GOT3 (cell line): ENCODE data around the gene PHACTR3.

ENCODE experiments used
- DNase-seq: peaks from one replicate; lab custom pipeline; 2025; ENCODE audit warnings: mixed read lengths; lab: John Stamatoyannopoulos, UW

Gene PHACTR3

DNA sequence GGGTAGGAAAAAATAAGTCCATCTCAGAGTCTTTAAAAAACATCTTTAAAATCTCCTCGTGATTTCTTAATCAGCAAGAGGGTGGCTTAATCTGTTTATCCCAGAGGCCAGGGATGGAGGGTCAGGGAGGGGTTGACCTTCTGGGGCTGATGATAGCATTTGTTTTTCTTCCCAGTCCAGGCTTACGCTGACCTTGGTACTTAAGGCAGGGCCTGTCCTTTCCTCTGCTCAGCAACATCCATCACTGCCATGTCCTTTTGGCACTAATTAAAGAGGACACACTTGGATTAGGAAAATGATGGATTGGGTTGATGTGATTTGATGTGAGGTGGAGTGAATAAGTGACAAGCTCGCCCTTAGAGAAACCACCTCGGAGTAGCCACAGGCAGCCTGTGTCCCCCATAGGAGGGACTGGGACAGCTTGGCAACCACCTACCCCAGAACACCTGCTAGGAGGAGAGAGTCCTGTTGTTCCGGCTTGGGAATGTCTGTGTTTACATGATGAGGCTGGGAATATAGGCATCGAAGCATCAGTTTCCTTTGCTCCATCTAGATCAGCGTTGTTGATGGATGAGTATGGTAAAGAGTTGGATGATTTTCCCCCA, 44.2 kb downstream of the PHACTR3 start:
- DNase-seq, result no peak

DNA sequence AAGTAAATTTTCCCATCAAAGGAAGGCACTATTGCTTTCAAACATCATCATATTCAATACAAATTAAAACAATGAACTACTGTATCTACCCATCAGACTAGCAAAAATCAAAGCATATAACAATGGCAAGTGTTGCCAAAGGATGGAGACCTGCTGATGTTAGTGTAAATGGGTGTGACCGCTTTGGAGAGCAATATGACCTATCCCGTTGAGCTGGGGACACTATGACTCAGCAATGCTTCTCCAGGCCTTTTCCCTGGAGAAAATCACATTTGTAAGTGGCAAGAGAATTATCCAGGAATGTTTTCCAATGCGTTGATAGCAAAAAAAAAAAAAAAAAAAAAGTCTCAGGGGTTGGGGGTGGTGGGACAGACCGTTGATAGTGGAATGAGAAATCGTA, 46.1 kb downstream of the PHACTR3 start:
- DNase-seq, result no peak

DNA sequence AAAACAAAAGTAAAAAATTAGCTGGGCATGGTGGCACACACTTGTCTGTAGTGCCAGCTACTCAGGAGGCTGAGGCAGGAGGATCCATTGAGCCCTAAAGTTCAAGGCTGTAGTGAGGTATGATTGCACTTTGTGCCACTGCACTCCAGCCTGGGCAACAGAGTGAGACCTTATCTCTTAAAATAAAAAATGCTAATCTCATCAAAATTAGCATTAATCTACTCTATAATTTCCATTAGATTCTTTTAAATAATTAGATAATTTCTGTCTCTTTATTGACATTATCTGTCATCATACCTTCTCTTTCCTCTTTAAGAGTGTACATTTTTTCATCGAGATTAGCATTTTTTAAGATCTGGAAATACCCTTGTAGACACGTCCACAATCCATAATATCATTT, 48.0 kb downstream of the PHACTR3 start:
- no peak for DNase-seq

DNA sequence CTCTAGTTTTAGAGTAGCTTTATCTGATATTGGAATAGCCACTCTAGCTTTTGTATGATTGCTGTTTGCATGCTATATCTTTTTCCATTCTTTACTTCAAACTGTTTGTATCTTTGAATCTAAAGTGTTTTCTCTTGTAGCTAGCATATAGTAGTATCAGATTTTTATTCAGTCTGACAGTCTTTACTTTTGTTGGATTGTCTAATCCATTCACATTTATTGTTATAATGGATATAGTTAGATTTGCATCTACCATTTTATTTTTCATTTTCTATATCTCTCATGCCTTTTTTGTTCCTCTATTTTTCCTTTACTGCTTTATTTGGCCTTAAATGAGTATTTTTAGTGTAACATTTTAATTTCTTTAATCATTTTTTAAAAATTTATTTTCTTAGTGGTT, 52.1 kb downstream of the PHACTR3 start:
- DNase-seq, result no peak

DNA sequence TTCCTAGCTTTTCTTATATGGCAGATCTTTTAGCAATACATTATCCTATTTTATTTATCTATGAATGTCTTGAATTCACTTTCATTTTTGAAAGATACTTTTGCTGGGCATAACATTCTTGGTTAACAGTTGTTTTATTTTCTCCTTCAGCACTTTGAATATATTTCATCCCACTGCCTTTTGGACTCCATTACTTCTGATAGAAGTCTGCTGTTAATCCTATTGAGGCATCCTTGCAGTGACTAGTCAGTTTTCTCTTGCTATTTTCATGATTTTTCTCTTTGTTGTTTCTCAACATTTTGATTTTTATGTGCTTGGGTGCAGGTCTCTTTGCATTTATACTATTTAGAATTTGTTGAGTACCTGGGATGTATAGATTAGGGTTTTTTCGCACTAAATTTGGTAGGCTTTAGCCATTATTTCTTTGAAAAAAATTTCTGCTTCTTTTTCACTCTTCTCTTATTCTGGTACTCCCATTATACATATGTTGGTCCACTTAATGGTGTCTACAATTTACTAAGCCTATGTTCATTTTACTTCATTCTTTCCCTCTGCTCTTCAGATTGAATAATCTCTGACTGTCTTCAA, 53.2 kb downstream of the PHACTR3 start:
- DNase-seq, result no peak

DNA sequence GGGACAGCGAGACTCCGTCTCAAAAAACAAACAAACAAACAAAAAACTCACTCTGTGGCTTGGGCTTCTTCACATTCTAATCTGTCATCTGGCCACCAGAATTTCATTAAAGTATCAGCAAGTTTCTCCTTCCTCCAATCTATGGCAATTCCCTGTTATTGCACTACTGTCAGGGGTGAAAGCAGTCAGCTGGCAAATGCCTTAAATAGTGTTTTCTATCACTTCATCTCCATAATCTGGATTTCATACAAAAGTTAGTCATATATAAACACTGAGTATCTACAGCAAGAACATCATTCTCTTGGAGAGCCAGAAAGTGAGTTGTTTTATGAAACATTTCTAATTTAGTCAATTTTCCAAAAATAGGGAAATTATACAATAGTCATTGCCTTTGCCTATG, 56.1 kb downstream of the PHACTR3 start:
- DNase-seq, result no peak

DNA sequence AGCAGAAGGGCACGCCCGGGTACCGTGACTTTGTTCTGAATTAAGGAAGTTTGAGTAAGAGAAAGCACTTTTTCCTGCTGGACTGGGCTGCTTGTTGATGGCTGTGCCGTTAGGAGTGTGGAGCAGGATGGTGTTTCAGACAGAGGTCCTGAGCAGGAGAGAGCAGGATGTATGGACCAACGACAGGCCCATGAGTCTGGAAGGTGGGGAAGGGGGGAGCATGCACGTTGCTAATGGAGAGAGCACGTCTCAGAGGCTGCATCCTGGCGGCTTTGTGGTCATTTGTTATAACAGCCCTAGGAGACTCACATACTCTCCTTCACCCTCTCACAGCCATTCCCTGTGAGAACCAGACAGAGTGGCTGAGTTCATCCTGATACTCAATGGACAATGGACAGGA, 56.8 kb downstream of the PHACTR3 start:
- DNase-seq, result no peak

DNA sequence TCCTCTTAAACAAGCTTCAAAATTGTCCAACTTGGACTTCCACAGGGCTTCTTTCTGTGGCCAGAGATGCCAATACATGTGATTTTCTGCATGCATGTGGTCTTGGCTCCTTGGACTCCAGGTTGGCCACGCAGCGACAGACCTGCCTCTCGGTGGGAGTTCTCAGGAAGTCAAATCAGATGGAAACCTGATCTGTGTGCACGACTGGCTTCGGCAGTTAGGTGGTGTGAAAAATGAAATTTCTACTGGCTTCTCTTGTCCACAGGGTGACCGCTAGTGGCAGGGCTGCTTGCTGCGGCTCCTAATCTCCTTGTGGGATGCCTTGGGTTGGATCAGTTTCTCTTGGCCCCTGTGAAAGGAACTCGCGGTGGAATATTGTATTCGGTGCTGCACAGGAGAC, 57.3 kb downstream of the PHACTR3 start:
- no peak for DNase-seq

DNA sequence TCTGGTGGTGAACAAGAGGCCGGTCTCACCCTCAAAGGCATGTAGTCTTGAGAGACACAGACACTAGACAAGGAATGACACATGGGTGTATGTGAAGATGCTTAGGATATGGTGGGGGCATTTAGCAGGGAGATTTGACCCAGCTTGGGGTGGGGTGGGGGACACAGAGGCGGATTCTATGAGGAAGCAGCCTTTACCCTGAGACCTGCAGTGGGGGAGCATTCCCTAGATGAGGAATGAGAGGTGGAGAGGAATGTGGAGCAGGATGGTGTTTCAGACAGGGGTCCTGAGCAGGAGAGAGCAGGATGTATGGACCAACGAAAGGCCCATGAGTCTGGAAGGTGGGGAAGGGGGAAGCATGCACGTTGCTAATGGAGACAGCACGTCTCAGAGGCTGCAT, 57.8 kb downstream of the PHACTR3 start:
- no peak for DNase-seq

DNA sequence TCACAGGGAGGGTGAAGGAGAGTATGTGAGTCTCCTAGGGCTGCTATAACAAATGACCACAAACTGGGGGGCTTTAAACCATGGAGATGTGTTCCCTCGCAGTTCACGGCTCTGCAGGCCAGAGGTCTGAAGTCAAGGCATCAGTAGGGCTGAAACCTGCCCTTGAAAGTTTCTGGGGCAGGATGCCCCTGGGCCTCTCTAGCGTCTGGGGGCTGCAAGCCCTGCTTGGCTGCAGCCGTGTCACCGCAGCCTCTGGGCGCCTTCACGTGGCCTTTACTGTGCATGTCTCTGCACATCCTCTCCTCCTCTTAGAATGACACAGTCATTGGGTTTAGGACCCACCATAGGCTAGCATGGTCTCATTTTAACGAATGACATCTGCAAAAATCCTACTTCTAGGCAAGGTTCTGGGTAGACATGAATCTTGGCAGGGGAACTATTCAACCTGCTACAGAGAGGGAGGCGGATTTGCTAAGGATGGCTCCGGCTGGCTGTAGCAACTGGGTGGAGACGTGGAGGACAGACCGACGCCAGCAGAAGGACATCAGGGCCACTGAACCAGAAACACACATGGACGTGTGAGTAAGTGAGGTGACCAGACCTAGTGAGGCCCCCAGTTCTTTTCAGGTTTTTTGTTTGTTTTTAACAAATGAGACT, 58.6 kb downstream of the PHACTR3 start:
- no peak for DNase-seq

DNA sequence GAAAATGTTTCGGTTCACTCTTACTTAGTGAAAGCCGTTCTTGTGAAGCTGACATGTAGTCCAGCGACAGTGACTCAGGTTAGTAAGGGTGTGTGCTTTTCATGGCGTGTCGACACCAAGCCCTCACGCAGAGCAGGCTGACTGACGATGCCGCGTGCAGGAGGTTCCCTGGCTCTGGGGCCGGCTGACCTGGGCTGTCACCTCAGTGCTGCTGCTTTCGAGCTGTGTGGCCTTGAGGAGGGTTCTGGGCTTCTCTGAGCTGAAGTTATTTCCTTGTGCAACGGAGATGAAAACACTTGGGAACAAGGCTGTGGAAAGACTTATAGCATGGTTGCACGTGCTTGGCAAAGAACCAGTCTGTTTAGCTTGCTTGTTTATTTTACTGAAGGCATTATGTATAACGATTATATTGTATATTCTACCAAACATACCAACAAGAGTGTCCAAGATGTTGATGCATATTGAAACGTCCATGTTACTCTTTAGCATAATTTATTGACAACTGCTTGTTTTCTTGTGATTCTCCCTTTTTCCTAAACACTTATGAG, 59.2 kb downstream of the PHACTR3 start:
- no peak for DNase-seq

DNA sequence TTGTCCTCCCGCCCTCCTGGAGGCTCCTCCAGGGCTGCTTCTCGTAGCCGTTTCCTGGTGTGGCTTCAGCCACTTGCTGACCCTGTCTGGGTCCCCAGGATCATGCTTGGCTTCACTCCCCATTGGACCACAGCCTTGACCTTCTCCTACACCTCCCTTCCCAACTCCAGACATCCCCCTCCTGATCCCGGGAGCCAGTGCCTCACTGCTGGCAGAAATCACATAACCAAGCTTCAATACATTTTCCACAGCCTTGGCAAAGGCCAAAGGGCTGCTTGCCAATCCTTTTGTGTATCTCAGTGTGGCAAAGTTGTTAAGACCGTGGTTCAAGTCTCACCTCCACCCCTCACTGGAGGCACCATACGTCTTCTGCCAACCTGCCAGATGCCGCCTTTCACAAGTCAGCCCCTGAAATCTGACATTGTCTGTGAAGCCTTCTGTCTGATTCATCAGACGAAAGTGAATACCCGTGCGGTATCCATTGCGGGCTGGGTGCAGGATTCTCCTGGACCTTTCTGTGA, 60.1 kb downstream of the PHACTR3 start:
- DNase-seq, result no peak

DNA sequence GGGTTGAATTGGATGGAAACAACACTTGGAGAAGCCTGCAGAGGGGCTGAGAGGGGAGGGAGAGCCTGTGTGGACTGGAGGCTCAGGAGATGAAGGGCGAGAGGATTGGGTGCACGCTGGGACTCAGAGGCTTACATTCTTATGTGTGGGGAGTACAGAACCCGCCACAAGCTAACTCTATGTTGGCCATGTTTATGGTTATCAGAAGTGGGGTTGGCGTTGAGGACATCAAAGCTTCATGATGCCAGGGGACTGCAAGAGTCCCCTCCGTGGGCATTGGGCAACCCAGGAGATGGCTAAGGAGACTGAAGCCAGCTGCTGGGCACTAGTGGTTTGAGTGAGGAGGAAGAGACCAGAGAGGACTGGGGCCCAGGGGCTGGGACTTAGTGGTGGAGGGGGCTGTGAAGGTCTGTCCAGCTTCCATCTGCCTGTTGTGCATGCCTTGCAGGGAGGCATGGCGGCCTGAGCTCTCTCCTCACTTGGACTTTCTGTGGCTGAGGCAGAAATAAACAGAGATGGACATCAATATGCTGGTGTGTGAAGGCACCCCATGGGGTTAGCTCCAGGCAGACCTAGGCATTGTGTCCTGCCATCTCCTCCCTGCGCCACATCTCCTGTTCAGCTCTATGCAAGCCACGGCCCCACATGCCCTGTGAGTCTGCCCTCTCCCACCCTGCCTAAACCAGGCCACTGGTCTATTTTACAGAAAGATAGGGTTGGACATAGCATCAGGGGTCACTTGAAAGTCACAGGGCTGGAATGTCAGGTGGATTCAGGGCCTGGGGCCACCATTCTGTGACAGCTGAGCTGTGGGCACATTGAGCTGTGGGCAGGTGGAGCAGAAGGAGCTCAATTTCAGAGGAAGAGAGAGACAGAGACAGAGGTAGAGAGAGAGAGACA, 61.6 kb downstream of the PHACTR3 start:
- DNase-seq, result no peak

DNA sequence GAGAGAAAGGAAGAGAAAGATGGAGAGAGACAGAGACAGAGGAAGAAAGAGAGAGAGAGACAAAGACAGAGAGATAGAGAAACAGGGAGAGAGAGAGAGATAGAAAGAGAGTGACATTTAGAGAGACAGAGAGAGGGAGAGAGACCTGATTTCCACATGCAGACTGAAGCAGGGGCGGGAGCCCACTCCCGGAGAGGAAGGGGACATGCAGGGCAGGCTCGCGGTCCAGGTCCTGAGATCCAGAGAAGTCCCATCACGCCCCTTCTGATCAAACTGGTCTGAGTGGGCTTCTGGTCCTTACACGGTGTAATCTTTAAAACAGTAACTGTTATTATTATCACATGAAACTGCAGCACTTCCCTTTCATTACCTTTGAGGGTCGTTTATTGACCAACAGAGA, 62.2 kb downstream of the PHACTR3 start:
- no peak for DNase-seq

DNA sequence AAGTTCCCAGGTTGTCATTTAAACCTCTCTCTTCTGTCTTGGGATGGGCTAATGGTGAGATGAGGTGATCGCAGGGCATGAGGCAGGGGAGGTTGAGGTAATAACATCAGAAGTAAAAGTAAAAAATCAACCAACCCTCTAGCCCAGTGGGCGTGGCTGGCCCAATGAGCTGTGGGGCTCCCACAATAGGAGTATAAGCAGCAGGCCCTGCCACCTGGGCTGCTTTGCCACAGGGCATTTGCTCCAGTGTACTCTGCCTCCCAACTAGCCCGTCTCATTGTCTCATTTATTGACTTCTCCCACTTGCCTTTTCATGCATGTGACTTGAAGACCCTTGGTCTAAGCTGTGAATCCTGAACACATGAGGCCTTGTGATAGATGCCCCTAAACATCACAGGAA, 62.8 kb downstream of the PHACTR3 start:
- DNase-seq, result no peak

DNA sequence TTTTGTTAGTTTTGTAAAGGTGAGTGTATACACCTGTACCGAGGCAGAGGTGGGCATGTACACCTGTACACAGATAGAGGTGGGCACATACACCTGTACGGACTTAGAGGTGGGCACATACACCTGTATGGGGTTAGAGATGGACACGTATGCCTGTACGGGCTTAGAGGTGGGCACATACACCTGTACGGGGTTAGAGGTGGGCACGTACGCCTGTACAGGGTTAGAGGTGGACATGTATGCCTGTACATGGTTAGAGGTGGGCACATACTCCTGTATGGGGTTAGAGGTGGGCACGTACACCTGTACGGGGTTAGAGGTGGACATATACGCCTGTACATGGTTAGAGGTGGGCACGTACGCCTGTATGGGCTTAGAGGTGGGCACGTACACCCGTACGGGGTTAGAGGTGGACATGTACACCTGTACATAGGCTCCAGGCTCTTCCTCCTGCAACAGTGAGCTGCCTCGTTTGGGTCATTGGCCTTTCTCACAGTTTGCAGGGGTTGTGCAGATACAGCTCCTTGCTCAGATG, 63.7 kb downstream of the PHACTR3 start:
- DNase-seq, result no peak

DNA sequence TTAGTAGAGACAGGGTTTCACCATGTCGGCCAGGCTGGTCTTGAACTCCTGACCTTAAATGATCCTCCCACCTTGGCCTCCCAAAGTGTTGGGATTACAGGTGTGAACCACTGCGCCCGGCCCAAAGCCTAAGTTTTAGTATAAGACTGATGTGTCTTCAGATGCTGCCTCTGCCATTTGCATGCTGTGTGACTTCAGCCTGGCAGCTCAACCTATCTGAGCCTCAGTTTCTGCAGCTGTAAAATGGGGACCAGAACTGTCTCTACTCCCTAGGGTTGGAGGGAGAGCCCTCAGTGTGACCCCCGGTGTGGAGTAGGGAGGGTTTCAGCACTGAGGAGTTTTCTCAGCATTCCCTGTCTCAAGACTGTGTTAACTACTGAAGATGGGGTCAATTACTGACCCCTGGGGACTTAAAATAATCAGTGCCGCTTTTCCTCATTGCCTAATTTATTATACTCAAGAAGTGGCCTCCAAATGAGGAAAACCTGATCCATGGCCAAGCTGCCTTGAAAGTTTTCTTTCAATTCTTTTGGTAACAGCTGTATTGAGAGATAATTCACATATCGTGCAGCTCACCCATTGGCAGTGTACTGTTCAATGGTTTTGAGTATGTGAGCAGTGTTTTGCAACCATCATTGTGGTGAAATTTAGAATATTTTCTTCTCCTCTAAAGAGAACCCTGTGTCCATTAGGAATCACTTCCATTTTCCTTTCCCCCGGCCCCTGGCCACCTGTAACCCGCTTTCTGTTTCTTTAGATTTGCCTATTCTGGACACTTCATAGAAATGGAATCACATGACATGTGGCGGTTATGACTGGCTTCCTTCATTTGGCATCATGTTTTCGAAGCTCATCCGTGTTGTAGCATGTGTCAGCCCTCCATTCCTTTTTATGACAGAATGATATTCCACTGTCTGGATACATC, 64.8 kb downstream of the PHACTR3 start:
- DNase-seq, result no peak

DNA sequence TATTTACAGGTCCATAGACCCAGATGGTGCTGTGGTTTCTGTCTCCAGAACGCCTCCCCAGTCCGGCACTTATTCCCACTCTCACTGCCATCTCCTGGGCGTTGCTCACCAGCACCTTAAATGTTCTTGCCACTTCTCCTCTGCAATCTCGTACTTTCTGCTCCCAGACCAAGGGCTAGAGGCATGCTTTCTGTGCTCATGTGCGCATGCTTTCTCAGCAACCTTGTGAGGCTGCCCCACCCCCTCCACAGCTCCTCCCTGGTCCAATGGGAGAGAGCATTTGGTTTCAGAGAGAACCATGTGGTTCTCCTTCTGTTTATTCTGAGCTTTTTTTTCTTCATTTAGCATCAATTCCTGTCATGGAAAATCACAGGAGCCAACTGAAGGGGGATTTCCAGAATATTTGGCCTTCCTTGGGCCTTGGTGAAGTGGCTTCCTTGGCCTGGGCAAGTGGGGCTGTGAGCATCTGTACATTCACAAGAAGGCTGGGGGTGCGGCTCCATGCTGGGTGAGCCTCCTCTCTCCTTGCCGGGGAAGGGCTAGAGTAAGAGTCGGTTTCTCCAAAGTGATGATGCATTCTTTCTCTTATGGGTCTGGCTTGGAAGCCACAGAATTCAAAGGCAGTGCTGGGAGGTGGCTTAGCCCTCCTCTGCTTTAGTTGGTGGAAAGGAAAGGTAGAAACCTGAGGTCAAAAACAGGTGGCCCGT, 66.6 kb downstream of the PHACTR3 start:
- DNase-seq, result no peak

DNA sequence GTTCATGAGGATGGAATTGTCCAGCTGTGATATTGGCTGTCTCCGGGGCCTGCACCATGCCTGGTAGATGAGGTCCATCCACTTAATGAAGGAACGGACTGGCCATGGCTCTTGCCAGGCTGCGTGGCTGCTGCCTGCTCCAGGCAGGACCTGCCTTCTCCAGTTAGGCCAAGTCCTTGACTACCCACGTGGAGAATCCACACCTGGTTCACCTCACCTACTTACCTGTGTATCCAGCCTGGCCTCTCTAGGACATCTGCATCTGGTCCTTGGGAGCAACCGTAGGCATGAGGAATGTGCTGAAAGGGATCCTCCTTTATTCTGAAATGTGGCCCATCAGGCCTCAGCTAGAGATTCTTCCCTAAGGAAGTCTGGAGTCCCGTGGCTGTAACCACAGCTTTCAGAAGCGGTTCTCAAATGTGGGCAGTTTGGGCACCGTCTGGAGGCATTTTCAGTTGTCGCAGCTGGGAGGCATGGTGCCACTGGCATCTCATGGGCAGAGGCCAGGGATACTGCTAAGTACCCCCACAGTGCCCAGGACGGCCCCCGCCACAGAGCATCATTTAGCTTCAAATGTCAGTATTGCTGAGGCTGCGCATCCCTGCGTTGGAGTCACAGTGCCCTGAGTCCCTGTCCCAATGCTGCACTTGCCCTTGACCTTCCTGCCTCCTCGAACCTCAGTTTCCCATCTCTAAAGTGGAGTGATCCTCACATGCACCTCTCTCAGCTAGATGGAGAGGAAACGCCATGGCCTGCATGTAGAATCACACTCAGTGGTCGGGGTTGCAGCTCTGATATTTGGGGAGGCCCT, 67.5 kb downstream of the PHACTR3 start:
- DNase-seq, result no peak
